CD4-positive, alpha-beta T cell treated with Interleukin-21 for 1 hour (primary cell): ENCODE results near the gene MDK.

Source experiments
- DNase-seq: peaks from one replicate; pipeline ENCODE4 v3.0.0-alpha.2; 2020

Gene MDK, protein sequence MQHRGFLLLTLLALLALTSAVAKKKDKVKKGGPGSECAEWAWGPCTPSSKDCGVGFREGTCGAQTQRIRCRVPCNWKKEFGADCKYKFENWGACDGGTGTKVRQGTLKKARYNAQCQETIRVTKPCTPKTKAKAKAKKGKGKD

DNA sequence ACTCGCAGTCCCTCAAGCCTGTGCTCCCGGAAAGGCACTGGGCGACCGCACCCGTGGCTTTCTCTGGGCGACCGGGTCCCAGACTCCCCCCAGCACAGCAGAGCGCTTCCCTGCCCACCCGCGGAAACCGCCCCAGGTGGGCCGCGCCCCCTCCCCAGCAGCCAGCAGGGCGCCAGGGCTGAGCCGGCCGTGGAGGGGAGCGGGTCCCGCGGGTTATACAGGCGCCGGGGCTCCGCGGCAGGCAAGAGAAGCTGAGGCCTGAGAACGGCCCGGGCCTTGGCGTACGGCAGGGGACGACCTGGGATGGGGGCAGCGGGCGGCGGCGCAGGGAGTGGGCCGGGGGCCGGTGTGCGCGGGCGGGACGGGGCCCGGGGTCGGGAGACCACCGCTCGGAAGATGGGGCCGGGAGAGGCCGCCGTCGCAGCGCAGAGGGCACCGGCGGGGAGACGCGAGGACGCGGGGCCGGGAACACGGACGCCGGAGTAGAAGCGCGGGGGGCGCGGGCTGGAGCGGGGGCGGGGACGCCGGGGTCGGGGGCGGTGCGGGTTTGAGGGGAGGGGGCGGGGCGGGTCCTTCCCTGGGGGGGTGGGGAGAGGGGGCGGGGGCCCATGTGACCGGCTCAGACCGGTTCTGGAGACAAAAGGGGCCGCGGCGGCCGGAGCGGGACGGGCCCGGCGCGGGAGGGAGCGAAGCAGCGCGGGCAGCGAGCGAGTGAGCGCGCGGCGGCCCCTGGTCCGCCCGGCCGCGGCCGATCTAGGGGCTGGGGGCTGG, at the start of gene MDK:
Gene MDK, plus strand, starts transcription at position 622 of the 771 bp plus-strand sequence. CDS start 389 bp downstream, outside the sequence.
- no peak for DNase-seq

- DNase-seq = no peak
These were observed 49.3 kb upstream of the MDK start for GRCh38 chr11:46332093-46332567.

DNA sequence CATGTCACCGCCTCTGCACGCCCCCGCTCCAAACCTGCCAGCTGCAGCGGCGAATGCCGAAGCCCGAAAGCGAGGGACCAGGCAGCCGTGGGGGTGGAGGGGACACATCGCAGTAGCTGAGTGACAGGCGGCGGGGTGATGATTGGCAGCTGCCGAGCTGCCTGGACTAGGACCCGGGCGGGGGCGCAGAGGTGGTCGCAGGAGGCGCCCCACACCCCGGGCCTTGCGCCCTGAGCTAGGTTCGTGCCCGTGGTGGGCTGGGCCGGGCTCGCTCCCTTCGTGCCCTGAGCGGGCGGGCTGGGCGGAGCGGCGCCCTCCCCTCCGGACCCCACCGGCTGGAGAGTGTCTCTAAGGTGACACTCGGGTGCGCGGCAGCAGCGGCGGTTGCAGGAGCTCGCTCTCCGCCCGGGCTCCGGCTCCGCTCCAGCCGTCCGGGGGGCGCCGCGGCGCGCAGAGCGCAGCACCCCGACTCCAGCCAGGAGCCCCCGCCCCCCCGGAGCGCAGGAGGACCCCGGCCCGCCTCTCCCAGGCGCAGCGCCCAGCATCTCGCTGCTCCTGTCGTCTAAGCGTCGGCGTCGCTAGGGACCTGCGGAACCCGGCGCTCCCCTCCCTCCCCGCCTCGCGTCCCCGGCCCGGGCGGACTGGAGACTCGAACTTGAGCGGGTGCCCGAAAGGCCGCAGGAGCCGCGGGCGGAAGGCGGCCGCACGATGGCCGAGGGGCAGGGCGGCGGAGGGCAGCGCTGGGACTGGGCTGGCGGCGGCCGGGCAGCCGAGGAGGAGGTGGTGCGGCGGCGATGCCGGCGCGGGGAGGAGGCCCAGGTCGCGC, 48.7 kb upstream of the MDK start:
- no peak for DNase-seq

DNA sequence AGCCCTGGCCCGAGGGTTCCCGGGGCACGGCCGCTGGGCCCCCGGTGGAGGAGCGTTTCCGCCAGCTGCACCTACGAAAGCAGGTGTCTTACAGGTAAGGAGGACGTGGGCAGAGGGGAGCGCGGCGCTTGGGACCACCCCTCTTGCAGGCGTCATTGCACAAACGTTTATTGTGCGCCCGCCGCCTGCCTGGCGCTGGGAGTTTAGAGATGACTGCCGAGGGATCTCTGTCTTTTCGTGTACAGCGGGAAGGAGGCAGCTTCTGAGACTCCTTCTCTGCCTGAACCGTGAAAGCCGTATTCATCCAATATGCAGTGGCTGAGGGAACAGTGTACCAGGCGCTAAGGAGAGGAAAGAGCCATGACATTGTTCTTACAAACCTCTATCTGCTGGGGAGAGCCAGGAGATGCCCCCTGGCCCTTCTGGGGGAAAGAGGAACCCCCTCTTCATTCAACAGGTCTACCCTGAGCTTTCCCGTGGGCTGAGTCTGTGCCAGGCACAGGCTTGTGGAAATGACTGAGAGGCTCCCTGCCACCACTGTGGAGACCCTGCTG, 48.0 kb upstream of the MDK start:
- DNase-seq = no peak

GRCh38 chr11:46334211-46334610, 47.3 kb upstream of the MDK start:
- no peak for DNase-seq

DNA sequence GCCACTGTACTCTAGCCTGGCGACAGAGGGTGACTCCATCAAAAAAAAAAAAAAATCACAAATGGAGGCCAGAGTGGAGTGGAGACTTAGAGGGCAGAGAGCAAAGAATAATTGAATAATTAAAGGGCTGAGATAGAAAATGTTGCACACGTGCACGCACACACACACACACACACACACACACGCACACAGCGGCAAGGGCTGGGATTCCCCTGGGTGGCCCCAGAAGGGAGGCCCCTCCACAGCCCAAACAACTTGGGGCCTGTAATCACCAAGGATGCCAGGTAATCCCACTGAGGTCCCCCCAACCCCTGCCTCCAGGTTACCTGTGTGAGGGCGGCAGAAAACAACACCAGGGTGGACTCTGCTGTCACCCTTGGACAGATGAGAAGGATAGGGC, 46.2 kb upstream of the MDK start:
- no peak for DNase-seq

- no peak for DNase-seq
These were observed 45.4 kb upstream of the MDK start for GRCh38 chr11:46335890-46336562.

DNA sequence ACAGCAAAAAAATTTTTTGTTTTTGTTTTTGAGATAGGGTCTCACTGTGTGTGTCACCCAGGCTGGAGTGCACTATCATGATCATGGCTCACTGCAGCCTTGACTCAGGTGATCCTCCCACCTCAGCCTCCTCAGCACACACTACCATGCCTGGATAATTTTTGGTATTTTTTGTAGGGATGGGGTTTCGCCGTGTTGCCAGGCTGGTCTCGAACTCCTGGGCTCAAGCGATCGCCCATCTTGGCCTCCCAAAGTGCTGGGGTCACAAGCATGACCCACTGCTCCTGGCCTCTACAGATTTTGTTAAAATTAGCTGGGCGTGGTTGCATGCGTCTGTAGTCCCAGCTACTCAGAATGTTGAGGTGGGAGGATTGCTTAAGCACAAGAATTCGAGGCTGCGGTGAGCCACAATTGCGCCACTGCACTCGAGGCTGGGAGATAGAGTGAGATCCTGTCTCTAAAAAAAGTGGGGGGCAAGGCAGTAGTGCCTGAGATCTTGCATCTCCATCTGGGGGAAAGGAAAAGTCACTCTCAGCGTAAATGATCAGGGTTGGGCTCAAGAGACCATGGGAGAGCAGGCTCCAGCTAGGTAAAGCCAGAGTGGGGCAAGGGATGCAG, 44.8 kb upstream of the MDK start:
- no peak for DNase-seq

DNA sequence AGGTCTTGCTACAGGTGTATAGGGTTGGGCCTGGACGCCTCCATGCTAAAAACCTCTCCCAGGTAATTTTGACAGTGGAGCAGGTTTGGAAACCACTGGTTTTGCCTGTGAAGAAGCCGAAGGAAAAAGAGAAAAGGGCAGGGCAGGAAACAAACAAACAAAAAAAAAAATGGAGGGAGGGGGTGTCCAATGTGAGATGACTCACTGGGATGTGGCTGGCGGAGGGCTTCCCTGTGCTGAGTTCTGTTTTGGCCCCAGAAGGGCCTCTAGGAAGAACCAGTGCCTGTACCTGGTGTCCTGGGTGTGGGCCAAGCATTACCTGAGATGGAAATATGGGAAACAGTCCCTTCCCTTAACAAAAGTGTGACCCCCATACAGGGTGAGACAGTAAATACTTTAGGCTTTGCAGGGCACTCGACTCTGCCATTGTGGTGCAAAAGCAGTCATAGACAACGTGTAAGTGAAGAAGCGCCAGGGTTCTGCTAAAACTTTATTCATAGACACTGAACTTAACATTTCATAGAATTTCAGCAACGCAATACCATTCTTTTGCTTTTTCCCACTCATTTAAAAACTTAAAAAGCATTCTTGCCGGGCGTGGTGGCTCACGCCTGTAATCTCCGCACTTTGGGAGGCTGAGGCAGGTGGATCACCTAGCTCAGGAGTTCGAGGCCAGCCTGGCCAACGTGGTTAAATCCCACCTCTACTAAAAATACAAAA, 43.7 kb upstream of the MDK start:
- no peak for DNase-seq

GRCh38 chr11:46338636-46338987, 42.9 kb upstream of the MDK start:
- no peak for DNase-seq

DNA sequence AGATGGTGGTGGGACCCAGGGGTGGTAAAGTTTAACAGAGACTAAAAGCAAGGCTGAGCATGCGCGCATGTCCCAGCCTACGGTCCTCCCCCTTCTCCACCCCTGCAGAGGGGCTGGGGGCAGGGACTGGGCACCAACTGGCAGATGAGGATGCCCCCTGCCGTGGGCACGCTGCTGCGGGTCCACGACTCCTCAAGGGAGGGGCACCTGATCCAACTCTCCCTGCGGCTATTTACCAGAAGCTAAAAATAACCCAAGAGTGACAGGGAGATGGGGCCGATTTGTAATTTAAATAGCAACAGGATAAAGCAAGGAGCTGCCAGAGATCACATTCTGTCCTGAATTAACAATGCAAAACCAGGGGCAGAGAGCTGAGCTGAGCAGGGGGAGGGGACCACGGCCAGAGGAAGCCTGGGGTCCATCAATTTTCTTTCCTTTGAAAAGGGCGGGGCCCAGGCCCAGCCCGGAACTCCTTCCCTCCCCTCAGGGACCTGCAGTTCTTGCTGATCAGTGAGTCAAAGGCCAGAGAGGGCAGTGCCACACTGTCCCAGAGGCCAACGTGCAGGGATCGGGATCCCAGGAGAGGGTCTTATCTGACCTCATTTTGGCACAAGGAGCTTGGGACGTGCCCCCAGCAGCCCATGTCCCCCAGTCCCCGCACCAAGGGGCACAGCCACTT, 42.3 kb upstream of the MDK start:
- no peak for DNase-seq

GRCh38 chr11:46339816-46340215, 41.7 kb upstream of the MDK start:
- no peak for DNase-seq

- no peak for DNase-seq
These were observed 40.0 kb upstream of the MDK start for GRCh38 chr11:46341454-46341853.

- DNase-seq = no peak
These were observed 39.2 kb upstream of the MDK start for GRCh38 chr11:46342239-46342638.

GRCh38 chr11:46343520-46343919, 37.9 kb upstream of the MDK start:
- DNase-seq = no peak

GRCh38 chr11:46345131-46345597, 36.3 kb upstream of the MDK start:
- no peak for DNase-seq

DNA sequence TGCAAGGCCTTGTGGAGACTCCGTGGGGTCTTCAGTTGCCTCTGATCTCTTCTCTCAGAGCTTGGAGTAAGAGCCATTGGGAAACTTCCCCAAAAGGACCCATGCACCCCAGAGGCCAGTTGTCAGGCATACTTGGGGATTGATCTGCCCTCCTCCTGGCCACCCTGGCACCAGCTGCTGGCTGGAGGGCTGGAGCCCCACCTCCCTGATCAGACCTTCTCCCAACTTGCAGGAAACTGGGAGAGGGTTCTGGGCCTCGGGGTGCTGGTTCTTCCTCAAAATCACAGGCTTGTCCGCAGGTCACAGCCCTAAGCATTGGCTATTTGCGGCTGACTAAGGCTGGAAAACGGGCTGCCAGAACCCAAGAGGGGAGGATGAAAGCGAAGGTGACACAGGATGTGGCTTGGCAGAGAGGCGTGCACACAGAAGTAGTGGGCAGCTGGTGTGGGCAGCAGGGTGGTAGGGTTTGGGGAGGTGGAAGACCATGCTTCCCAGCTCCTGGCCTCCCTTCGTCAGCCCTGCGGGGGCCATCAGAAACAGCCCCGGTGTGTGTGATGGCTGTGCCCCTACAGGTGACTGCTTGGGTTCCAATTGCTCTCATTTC, 35.5 kb upstream of the MDK start:
- no peak for DNase-seq

- DNase-seq = peak; percentile 93
These were observed 34.4 kb upstream of the MDK start, which contains the start of gene DGKZ for GRCh38 chr11:46346886-46347636. Gene DGKZ (plus strand): TSS chr11:46347463. CDS start chr11:46347660, 197 bp downstream.

- DNase-seq = no peak
These were observed 33.7 kb upstream of the MDK start for GRCh38 chr11:46347637-46348311.
